Effector CD4-positive, alpha-beta T cell (primary cell): ENCODE results near the gene RPP25.

ENCODE experiments used
- DNase-seq: peaks from one replicate; pipeline ENCODE4 v3.0.0-alpha.2; 2020

Gene RPP25

DNA sequence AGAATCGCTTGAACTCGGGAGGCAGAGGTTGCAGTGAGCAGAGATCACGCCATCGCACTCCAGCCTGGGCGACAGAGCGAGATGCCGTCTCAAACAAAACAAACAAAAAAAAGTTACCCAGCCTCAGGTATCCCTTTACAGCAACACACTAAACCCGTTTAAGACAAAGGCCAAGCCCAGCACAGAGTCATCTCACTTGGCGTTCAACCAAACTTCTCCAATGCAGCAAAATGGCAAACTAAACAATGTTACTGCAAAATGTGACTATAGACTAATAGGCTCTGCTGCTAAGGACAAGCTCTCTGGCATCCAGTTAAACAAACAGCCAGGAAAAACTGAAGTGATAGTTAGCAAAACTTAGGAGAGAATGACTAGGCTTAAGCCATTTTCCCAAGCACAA lies 43.5 kb downstream of the RPP25 start:
- DNase-seq, result no peak

DNA sequence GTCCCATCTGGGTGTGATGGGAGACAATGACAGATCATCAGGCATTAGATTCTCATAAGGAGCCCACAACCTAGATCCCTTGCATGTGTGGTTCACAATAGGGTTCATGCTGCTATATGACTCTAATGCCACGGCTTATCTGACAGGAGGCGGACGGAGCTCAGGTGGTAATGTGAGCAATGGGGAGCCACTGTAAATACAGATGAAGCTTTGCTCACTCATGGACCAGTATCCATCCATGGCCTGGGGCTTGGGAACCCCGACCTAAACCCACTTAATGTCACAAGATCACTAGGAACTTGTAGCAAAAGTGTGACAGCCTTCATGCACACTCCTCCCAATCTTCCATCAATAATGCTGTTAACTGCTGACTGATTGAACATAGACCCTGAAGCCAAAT lies 47.9 kb downstream of the RPP25 start:
- no peak for DNase-seq

DNA sequence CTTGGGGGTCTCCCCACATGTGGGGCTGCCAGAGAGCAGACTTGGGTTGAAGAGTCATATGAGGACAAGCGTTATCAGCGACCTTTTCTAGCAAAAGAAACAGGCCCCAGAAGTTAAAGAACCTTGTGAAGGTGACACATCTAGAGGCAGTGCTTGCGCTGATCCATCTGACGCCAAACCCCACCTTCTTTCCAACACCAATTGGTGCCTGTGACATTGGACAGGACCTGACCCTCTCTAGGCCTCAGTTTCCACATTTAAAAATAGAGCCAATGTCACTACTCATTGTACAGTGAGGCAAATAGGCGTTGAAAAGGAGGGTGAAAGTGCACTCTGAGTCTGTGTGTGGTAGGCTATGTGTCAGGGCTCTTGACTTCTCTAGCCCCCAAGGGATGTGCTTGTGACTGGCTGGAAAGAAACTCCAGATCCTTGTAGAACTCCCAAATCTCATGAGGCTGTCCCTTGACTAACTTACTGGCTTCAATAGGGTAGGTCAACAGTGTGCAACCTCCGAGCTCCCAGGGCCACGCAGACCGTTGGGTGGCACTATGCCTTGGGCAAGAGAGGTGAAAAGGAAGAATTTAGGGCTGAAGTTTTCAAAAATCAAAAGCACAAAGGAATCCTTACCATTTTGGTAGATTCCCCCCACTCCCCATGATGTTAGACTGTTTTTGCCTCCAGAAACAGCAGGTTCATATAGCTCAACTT lies 49.3 kb downstream of the RPP25 start:
- DNase-seq, result no peak

DNA sequence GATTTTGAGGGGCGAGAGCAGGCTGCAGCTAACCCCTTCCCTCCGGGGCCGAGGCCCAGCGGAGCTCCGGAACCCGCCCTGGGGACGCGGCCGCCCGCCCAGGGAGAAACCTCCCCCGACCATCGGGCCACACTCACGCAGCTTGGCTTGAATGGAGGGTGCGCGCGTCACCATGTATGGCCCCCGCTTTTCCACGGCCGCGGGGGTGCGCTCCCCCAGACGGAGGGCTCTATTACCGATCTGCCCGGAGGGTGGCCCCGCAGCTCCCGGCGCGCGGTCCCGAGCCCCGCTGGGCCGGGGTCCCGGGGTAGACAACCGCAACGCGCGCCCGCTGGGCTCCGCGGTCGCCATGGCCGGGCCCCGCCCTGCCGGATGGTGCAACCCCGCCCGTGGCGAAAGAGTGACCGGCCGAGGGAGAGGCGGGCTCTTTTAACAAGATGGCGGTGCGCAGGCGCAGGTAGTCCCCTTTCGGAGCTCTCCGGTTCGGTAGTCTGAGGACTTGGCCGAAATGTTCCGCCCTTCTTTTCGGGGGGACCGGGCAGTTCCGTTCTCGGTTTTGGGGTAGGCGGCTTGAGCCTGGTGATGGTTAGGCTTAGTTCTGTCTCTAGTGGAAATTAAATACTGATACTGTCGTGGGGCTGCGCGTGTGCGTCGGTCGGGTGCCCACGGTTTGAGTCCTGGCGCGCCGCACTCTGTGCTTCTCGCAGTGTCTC lies 50.0 kb downstream of the RPP25 start, which contains the start of gene FAM219B:
Gene FAM219B (minus strand): TSS at position 402 of the 713 bp plus-strand sequence. CDS start 51 bp downstream, at position 351.
- peak; percentile 64 for DNase-seq

DNA sequence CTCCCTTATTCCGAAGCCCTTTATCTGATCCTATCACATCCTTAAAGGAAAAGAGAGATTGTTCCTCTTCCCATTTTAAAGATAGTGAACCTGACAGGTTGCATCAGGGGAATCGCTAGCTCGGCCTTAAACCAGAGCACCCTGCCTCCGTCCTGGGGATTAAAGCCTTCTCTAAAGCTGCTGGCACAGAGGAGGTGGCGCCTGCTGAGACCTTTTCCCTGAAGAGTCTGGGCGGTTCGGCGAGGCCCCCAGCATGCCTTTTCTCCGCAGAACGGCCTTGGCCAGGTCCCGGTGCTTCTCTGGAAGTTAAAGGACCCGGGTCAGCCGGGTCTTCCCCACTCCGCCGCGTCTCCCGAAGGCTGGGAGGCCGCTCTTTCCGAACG lies 50.5 kb downstream of the RPP25 start:
- DNase-seq, result no peak
